Hepatocyte (in vitro differentiated cells): Measurements from ENCODE around the gene DNMT3A. TPM values are rescaled to one million over a fixed set of nuclear protein-coding genes. Genes with fewer than 3 reads are reported as not detected.
A peak's percentile ranks its signal among the peaks of the same experiment; 100 is the strongest.

ENCODE experiments used
- DNase-seq: peaks from one replicate; pipeline ENCODE4 v3.0.0-alpha.2; 2016; ENCODE audit warnings: low spot score
- H2AFZ ChIP-seq: fragments of 200-600 bp; sonication (generic); 2 replicates; pipeline ENCODE4 v1.6.0; 2016; ENCODE audit warnings: antibody characterized with exemption, mild to moderate bottlenecking
- H3K27ac ChIP-seq: fragments of 200-600 bp; sonication (generic); 2 replicates; pipeline ENCODE4 v1.5.1; 2016; ENCODE audit warnings: mild to moderate bottlenecking
- H3K27me3 ChIP-seq: fragments of 200-600 bp; sonication (generic); 2 replicates; pipeline ENCODE4 v1.6.1; 2016
- H3K36me3 ChIP-seq: fragments of 200-600 bp; sonication (generic); replicated peaks from 2 replicates; pipeline ENCODE4 v1.5.1; 2016; ENCODE audit warnings: low read depth; ENCODE audit not compliant: insufficient read depth
- H3K4me1 ChIP-seq: fragments of 200-600 bp; sonication (generic); 2 replicates; pipeline ENCODE4 v1.5.1; 2016; ENCODE audit warnings: mild to moderate bottlenecking, moderate library complexity; ENCODE audit not compliant: insufficient read depth
- H3K4me2 ChIP-seq: fragments of 200-600 bp; sonication (generic); 2 replicates; pipeline ENCODE4 v1.6.0; 2016
- H3K4me3 ChIP-seq: fragments of 200-600 bp; sonication (generic); 2 replicates; pipeline ENCODE4 v1.5.1; 2016; ENCODE audit warnings: mild to moderate bottlenecking
- H3K79me2 ChIP-seq: fragments of 200-600 bp; sonication (generic); 2 replicates; pipeline ENCODE4 v1.6.0; 2017; ENCODE audit warnings: mild to moderate bottlenecking
- H3K9me2 ChIP-seq: fragments of 200-600 bp; sonication (generic); replicated peaks from 2 replicates; pipeline ENCODE4 v1.6.0; 2017; ENCODE audit warnings: mild to moderate bottlenecking; ENCODE audit not compliant: insufficient read depth
- H3K9me3 ChIP-seq: fragments of 200-600 bp; sonication (generic); 2 replicates; pipeline ENCODE4 v1.5.1; 2016; ENCODE audit warnings: low read depth, mild to moderate bottlenecking
- H4K20me1 ChIP-seq: fragments of 200-600 bp; sonication (generic); 2 replicates; pipeline ENCODE4 v1.6.0; 2016; ENCODE audit warnings: mild to moderate bottlenecking; ENCODE audit not compliant: insufficient read depth, poor library complexity, severe bottlenecking
- CTCF ChIP-seq: fragments of 200-600 bp; sonication (generic); IDR thresholded peaks from 2 replicates; pipeline ENCODE4 v1.5.1; 2016; ENCODE audit warnings: antibody characterized with exemption, mild to moderate bottlenecking; ENCODE audit not compliant: poor library complexity
- EZH2 ChIP-seq: fragments of 200-600 bp; sonication (generic); IDR thresholded peaks from 2 replicates; pipeline ENCODE4 v1.6.1; 2016; ENCODE audit warnings: antibody characterized with exemption, mild to moderate bottlenecking, borderline replicate concordance
- EZH2phosphoT487 ChIP-seq: fragments of 200-600 bp; sonication (generic); IDR thresholded peaks from one replicate; pipeline ENCODE4 v1.6.1; 2018; ENCODE audit warnings: antibody characterized with exemption, mild to moderate bottlenecking, low read depth, moderate library complexity; ENCODE audit not compliant: unreplicated experiment, severe bottlenecking
- WGBS: methylation state at CpG from one replicate; pipeline ENCODE4 v1.1.6; 2016; ENCODE audit warnings: low lambda C conversion rate; ENCODE audit errors: missing lambda C conversion rate; 5-methylcytosine and 5-hydroxymethylcytosine counted together
- polyA plus RNA-seq: library from polyadenylated mRNA; unstranded; fragments of >200 nt; fragmentation: Nextera tagmentation; extraction: Ambion mirVana; gene quantifications from 2 replicates; pipeline ENCODE4 v1.2.1, GENCODE V29; 2016
- total RNA-seq: library from RNA; depleted of rRNA; stranded (reverse); fragments of >200 nt; gene quantifications from 2 replicates; pipeline ENCODE4 v1.2.3, GENCODE V29; 2014

DNMT3A gene
- total and polyA plus RNA-seq, 2 experiments from 2014 or later, result 28.3 to 43.8 TPM

GRCh38 chr2:25259737-25260124 is 82.0 kb downstream of the DNMT3A start:
- Histone ChIP-seq H3K9me3 (no peaks in the 10 kb centered on the region), H3K79me2 (no peaks in the 10 kb centered on the region), H3K27me3 (no peaks in the 10 kb centered on the region), H3K4me3 (no peak overlapping the region), H3K36me3 (no peaks in the 10 kb centered on the region), H3K4me1 (peaks cover 4% of the 10 kb centered on the region), H4K20me1 (no peaks in the 10 kb centered on the region), H3K4me2 (no peak overlapping the region), H2AFZ (no peak overlapping the region), H3K9me2 (no peaks in the 10 kb centered on the region), H3K27ac (no peak overlapping the region)
- no peak for DNase-seq
- TF ChIP-seq EZH2phosphoT487 (no peak), EZH2 (no peak), CTCF (no peak)
- 59% methylated on average over 7 of the region's 7 CpGs for WGBS

DNA sequence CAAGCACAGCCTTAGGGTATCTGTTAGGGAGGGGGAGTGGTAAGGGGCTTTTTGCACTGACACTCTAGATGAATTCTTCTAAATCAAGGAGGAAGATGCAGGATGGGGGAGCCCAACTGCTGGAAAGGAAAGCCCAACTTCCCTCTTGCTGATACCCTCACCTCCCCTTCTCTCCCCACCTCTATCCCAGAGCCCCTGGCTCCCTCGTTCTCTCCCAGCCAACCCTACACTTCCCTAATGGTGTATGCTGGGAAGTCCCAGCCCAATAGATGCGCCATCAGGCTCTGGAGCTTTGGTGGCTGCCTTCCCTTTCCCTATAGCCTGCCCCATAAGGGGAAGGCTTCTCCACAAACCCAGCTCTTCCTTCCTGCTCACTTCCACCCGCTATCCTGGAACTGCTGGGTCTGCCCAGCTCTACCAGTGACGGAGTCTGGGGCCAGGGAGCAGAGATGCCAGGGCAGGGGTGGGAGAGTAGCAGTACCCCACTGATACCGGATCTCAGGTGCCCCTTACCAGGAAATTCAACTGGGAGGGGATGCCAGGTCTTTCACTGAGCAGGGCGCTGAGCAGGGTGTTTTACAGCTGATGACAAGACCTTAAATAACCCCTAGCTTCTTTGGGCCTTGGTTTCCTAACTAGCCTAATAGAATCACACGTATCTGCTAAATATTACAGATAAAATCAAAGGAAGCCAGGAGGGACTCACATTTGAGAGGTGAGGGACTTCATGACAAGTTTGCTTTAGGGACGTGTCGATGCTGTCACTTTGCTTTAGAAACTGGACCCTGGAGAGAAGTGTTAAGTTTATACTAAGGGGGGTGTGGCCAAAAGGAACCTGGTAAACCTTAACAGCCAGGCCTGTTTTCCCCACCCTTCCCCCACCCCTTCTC is 82.6 kb downstream of the DNMT3A start:
- WGBS, result 75% methylated on average over 9 of the region's 9 CpGs
- H3K4me1 ChIP-seq, result peaks cover 4% of the 10 kb centered on the region
- H3K27ac ChIP-seq, result no peak overlapping the region
- H3K36me3 ChIP-seq, result no peaks in the 10 kb centered on the region
- H2AFZ ChIP-seq, result no peak overlapping the region
- no peak overlapping the region for H3K4me3 ChIP-seq
- DNase-seq, result no peak
- TF ChIP-seq EZH2, result no peak
- TF ChIP-seq CTCF, result no peak
- no peak for TF ChIP-seq EZH2phosphoT487
- no peaks in the 10 kb centered on the region for H3K27me3 ChIP-seq
- no peaks in the 10 kb centered on the region for H3K79me2 ChIP-seq
- no peaks in the 10 kb centered on the region for H4K20me1 ChIP-seq
- H3K9me3 ChIP-seq, result no peaks in the 10 kb centered on the region
- H3K9me2 ChIP-seq, result no peaks in the 10 kb centered on the region
- H3K4me2 ChIP-seq, result no peak overlapping the region

GRCh38 chr2:25257931-25258846 is 83.5 kb downstream of the DNMT3A start:
- DNase-seq, result no peak
- H3K4me3 ChIP-seq, result no peak overlapping the region
- TF ChIP-seq EZH2phosphoT487, result no peak
- TF ChIP-seq CTCF, result no peak
- TF ChIP-seq EZH2, result no peak
- peaks cover 4% of the 10 kb centered on the region for H3K4me1 ChIP-seq
- H3K4me2 ChIP-seq, result no peak overlapping the region
- no peaks in the 10 kb centered on the region for H3K27me3 ChIP-seq
- peak overlapping the region; percentile 34 for H3K27ac ChIP-seq
- WGBS, result 89% methylated on average over 9 of the region's 9 CpGs
- H3K36me3 ChIP-seq, result no peaks in the 10 kb centered on the region
- H3K79me2 ChIP-seq, result peaks cover 3% of the 10 kb centered on the region
- H3K9me3 ChIP-seq, result no peaks in the 10 kb centered on the region
- no peak overlapping the region for H2AFZ ChIP-seq
- no peaks in the 10 kb centered on the region for H4K20me1 ChIP-seq
- no peaks in the 10 kb centered on the region for H3K9me2 ChIP-seq
